H9 (cell line): ENCODE data around the gene ARHGAP24. TPM values are rescaled to one million over a fixed set of nuclear protein-coding genes. Genes with fewer than 3 reads are reported as not detected.

Experiments
- DNase-seq: peaks from one replicate; pipeline ENCODE4 v3.0.0-alpha.2; 2017
- H2AFZ ChIP-seq: one replicate; pipeline ENCODE4 v1.6.1; 2013; ENCODE audit warnings: mild to moderate bottlenecking, low read length, control low read depth, moderate library complexity
- H2AK5ac ChIP-seq: 2 replicates; pipeline ENCODE4 v1.6.1; 2013; ENCODE audit warnings: low read length, control low read depth, mixed read lengths; ENCODE audit not compliant: insufficient read length
- H2BK120ac ChIP-seq: one replicate; pipeline ENCODE4 v1.6.1; 2013; ENCODE audit warnings: low read depth, mild to moderate bottlenecking, low read length, control low read depth, inconsistent platforms; ENCODE audit not compliant: poor library complexity, severe bottlenecking
- H2BK12ac ChIP-seq: 2 replicates; pipeline ENCODE4 v1.6.1; 2013; ENCODE audit warnings: low read length, control low read depth, mixed read lengths, low read depth; ENCODE audit not compliant: insufficient read length
- H2BK15ac ChIP-seq: 2 replicates; pipeline ENCODE4 v1.6.1; 2013; ENCODE audit warnings: low read depth, low read length, control low read depth
- H2BK20ac ChIP-seq: one replicate; pipeline ENCODE4 v1.6.1; 2013; ENCODE audit warnings: low read depth, mild to moderate bottlenecking, low read length, control low read depth, inconsistent platforms; ENCODE audit not compliant: poor library complexity, severe bottlenecking
- H2BK5ac ChIP-seq: 2 replicates; pipeline ENCODE4 v1.6.1; 2013; ENCODE audit warnings: low read length, control low read depth, mixed read lengths; ENCODE audit not compliant: insufficient read length
- H3K14ac ChIP-seq: 2 replicates; pipeline ENCODE4 v1.6.1; 2013; ENCODE audit warnings: low read length, control low read depth; ENCODE audit not compliant: insufficient read depth
- H3K18ac ChIP-seq: 2 replicates; pipeline ENCODE4 v1.6.1; 2013; ENCODE audit warnings: low read depth, mild to moderate bottlenecking, mixed read lengths, low read length, control low read depth; ENCODE audit not compliant: insufficient read length
- H3K23ac ChIP-seq: 2 replicates; pipeline ENCODE4 v1.6.1; 2013; ENCODE audit warnings: low read length, control low read depth, mixed read lengths, low read depth; ENCODE audit not compliant: insufficient read length
- H3K23me2 ChIP-seq: 2 replicates; pipeline ENCODE4 v1.6.1; 2013; ENCODE audit warnings: low read depth, mild to moderate bottlenecking, mixed read lengths, low read length, control low read depth; ENCODE audit not compliant: insufficient read length, poor library complexity, severe bottlenecking
- H3K27ac ChIP-seq: 2 replicates; pipeline ENCODE4 v1.5.1; 2013; ENCODE audit warnings: low read length, control low read depth, mixed read lengths, low read depth; ENCODE audit not compliant: insufficient read length
- H3K27me3 ChIP-seq: 2 replicates; pipeline ENCODE4 v1.6.1; 2013; ENCODE audit warnings: low read length, control low read depth, inconsistent platforms; ENCODE audit not compliant: insufficient read depth
- H3K4ac ChIP-seq: 2 replicates; pipeline ENCODE4 v1.6.1; 2013; ENCODE audit warnings: low read depth, mild to moderate bottlenecking, control low read depth, inconsistent platforms, low read length, moderate library complexity
- H3K4me1 ChIP-seq: 2 replicates; pipeline ENCODE4 v1.6.1; 2013; ENCODE audit warnings: low read length, control low read depth, inconsistent platforms; ENCODE audit not compliant: insufficient read depth
- H3K4me2 ChIP-seq: 2 replicates; pipeline ENCODE4 v1.6.1; 2013; ENCODE audit warnings: low read length, control low read depth, mixed read lengths; ENCODE audit not compliant: insufficient read length, insufficient read depth
- H3K56ac ChIP-seq: 2 replicates; pipeline ENCODE4 v1.6.1; 2013; ENCODE audit warnings: low read depth, mild to moderate bottlenecking, mixed read lengths, low read length, control low read depth; ENCODE audit not compliant: insufficient read length
- H3K79me1 ChIP-seq: 2 replicates; pipeline ENCODE4 v1.6.1; 2013; ENCODE audit warnings: low read depth, mild to moderate bottlenecking, moderate library complexity, low read length, control low read depth, inconsistent platforms; ENCODE audit not compliant: insufficient read depth, poor library complexity, severe bottlenecking
- H3K79me2 ChIP-seq: 2 replicates; pipeline ENCODE4 v1.6.1; 2013; ENCODE audit warnings: low read length, control low read depth, inconsistent platforms; ENCODE audit not compliant: insufficient read depth
- H3K9ac ChIP-seq: 2 replicates; pipeline ENCODE4 v1.6.1; 2013; ENCODE audit warnings: low read length, control low read depth, mixed read lengths; ENCODE audit not compliant: insufficient read length; ENCODE audit errors: extremely low read depth
- H3K9me3 ChIP-seq: one replicate; pipeline ENCODE4 v1.6.1; 2013; ENCODE audit warnings: low read depth, low read length, inconsistent platforms; ENCODE audit not compliant: control insufficient read depth
- H3T11ph ChIP-seq: one replicate; pipeline ENCODE4 v1.6.1; 2013; ENCODE audit warnings: mild to moderate bottlenecking, low read length, control low read depth, inconsistent platforms
- H4K20me1 ChIP-seq: one replicate; pipeline ENCODE4 v1.6.1; 2013; ENCODE audit not compliant: control insufficient read depth, insufficient read length, insufficient read depth
- H4K5ac ChIP-seq: 2 replicates; pipeline ENCODE4 v1.6.1; 2013; ENCODE audit warnings: low read depth, mild to moderate bottlenecking, mixed read lengths, low read length, control low read depth; ENCODE audit not compliant: insufficient read length
- H4K8ac ChIP-seq: replicated peaks from 2 replicates; pipeline ENCODE4 v1.6.1; 2013; ENCODE audit warnings: low read length, control low read depth, mixed read lengths, low read depth; ENCODE audit not compliant: insufficient read length
- H4K91ac ChIP-seq: 2 replicates; pipeline ENCODE4 v1.6.1; 2013; ENCODE audit warnings: low read depth, mild to moderate bottlenecking, moderate library complexity, mixed read lengths, low read length, control low read depth; ENCODE audit not compliant: insufficient read length
- H3K27ac Mint-ChIP-seq, 3 experiments: 2 replicates in 2 of 3; 3 replicates in 1 of 3; pipeline ENCODE4 v1.8.0; 2020 to 2021; ENCODE audit warnings: mixed read lengths in 3 of 3, mild to moderate bottlenecking in 1 of 3, moderate library complexity in 1 of 3
- H3K27me3 Mint-ChIP-seq: 2 replicates; pipeline ENCODE4 v1.8.0; 2021; ENCODE audit warnings: low read depth, mild to moderate bottlenecking, moderate library complexity, mixed read lengths
- H3K36me3 Mint-ChIP-seq, 3 experiments: 2 replicates in 2 of 3; 3 replicates in 1 of 3; pipeline ENCODE4 v1.8.0; 2020 to 2021; ENCODE audit warnings: low read depth in 3 of 3, mixed read lengths in 3 of 3; ENCODE audit not compliant: insufficient read depth in 1 of 3
- H3K4me1 Mint-ChIP-seq, 2 experiments: 2 replicates each; pipeline ENCODE4 v1.8.0; 2020; ENCODE audit warnings: mixed read lengths in 2 of 2
- H3K4me3 Mint-ChIP-seq, 2 experiments: 2 replicates in 1 of 2; 3 replicates in 1 of 2; pipeline ENCODE4 v1.8.0; 2020 to 2021; ENCODE audit warnings: mild to moderate bottlenecking in 2 of 2, mixed read lengths in 2 of 2, moderate library complexity in 1 of 2
- H3K9me3 Mint-ChIP-seq, 2 experiments: 2 replicates in 1 of 2; 3 replicates in 1 of 2; pipeline ENCODE4 v1.8.0; 2020; ENCODE audit warnings: mild to moderate bottlenecking in 2 of 2, mixed read lengths in 2 of 2, moderate library complexity in 1 of 2
- whole genome bisulfite sequencing: extraction: QIAGEN DNeasy Blood & Tissue Kit; methylation state at CpG from one replicate; pipeline ENCODE4 v1.1.7; 2013; ENCODE audit warnings: missing lambda C conversion rate, low lambda C conversion rate, mixed read lengths; ENCODE audit not compliant: insufficient read length; ENCODE audit errors: extremely low coverage; 5-methylcytosine and 5-hydroxymethylcytosine counted together
- total RNA-seq: library from RNA; stranded (reverse); gene quantifications from 2 replicates; pipeline ENCODE4 v1.2.1, GENCODE V29; 2021
- TF ChIP-seq, protein P1 (sequence below): fragments of 200-600 bp; sonication (generic); conservative IDR thresholded peaks from 3 replicates; pipeline ENCODE4 v1.8.0; 2021; ENCODE audit warnings: antibody characterized with exemption, mild to moderate bottlenecking

Gene ARHGAP24
- total RNA-seq, 1 experiment from 2014 or later = 0.37 TPM

GRCh38 chr4:85717847-85718246 lies 242.9 kb downstream of the ARHGAP24 start:
- Histone ChIP-seq H2BK12ac (no peak overlapping the region), H3K9ac (no peak overlapping the region), H3T11ph (no peak overlapping the region), H4K5ac (no peak overlapping the region), H2BK120ac (no peak overlapping the region), H3K4ac (no peak overlapping the region), H2BK20ac (no peak overlapping the region), H3K4me1 (no peaks in the 10 kb centered on the region), H3K27ac (no peak overlapping the region), H2BK15ac (no peak overlapping the region), H4K8ac (no peak overlapping the region), H3K79me1 (no peaks in the 10 kb centered on the region), H4K20me1 (no peaks in the 10 kb centered on the region), H2BK5ac (no peak overlapping the region), H2AK5ac (no peak overlapping the region), H3K9me3 (no peaks in the 10 kb centered on the region), H3K27me3 (no peaks in the 10 kb centered on the region), H3K79me2 (no peaks in the 10 kb centered on the region), H3K14ac (no peak overlapping the region), H3K56ac (no peak overlapping the region), H3K23me2 (no peaks in the 10 kb centered on the region), H3K4me2 (no peak overlapping the region), H3K18ac (no peak overlapping the region), H3K23ac (no peak overlapping the region), H4K91ac (no peak overlapping the region), H2AFZ (no peak overlapping the region)
- Mint-ChIP-seq H3K27ac (no peak overlapping the region), H3K9me3 (no peaks in the 10 kb centered on the region), H3K36me3 (no peaks in the 10 kb centered on the region), H3K4me3 (no peak overlapping the region), H3K27me3 (no peaks in the 10 kb centered on the region), H3K4me1 (no peaks in the 10 kb centered on the region)
- no peak for DNase-seq
- WGBS = no CpG with 5 or more reads among the region's 2 CpGs
- TF ChIP-seq, protein P1, sequence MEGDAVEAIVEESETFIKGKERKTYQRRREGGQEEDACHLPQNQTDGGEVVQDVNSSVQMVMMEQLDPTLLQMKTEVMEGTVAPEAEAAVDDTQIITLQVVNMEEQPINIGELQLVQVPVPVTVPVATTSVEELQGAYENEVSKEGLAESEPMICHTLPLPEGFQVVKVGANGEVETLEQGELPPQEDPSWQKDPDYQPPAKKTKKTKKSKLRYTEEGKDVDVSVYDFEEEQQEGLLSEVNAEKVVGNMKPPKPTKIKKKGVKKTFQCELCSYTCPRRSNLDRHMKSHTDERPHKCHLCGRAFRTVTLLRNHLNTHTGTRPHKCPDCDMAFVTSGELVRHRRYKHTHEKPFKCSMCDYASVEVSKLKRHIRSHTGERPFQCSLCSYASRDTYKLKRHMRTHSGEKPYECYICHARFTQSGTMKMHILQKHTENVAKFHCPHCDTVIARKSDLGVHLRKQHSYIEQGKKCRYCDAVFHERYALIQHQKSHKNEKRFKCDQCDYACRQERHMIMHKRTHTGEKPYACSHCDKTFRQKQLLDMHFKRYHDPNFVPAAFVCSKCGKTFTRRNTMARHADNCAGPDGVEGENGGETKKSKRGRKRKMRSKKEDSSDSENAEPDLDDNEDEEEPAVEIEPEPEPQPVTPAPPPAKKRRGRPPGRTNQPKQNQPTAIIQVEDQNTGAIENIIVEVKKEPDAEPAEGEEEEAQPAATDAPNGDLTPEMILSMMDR = no peak
